Calu3 (cell line): ENCODE results near the gene SRSF7. TPM values are rescaled to one million over a fixed set of nuclear protein-coding genes. Genes with fewer than 3 reads are reported as not detected.

Experiments
- BruUV-seq: library from RNA; stranded (reverse); fragments of 400-500 nt; replicated peaks from 2 replicates; lab custom pipeline; 2021; lab: Mats Ljungman, UMichigan
- CTCF ChIA-PET: fragments of 300-600 bp; sonication (Branson Sonifier 250); formaldehyde crosslinking; loops from one replicate; lab custom pipeline; 2022; ENCODE audit warnings: antibody characterized with exemption; lab: Charles Lee
- DNase-seq: peaks from one replicate; pipeline ENCODE4 v3.0.0; 2022
- H3K27ac Mint-ChIP-seq: one replicate; pipeline ENCODE4 v1.8.0; 2022; ENCODE audit warnings: mixed read lengths; ENCODE audit not compliant: unreplicated experiment
- H3K27me3 Mint-ChIP-seq: one replicate; pipeline ENCODE4 v1.8.0; 2022; ENCODE audit warnings: mixed read lengths; ENCODE audit not compliant: unreplicated experiment
- H3K36me3 Mint-ChIP-seq: one replicate; pipeline ENCODE4 v1.8.0; 2022; ENCODE audit warnings: mild to moderate bottlenecking, moderate library complexity, mixed read lengths; ENCODE audit not compliant: insufficient read depth, unreplicated experiment
- H3K4me1 Mint-ChIP-seq: one replicate; pipeline ENCODE4 v1.8.0; 2022; ENCODE audit warnings: mild to moderate bottlenecking, low read depth, mixed read lengths; ENCODE audit not compliant: unreplicated experiment
- H3K4me3 Mint-ChIP-seq: one replicate; pipeline ENCODE4 v1.8.0; 2022; ENCODE audit warnings: mild to moderate bottlenecking, low read depth, moderate library complexity, mixed read lengths; ENCODE audit not compliant: unreplicated experiment
- H3K9me3 Mint-ChIP-seq: one replicate; pipeline ENCODE4 v1.8.0; 2022; ENCODE audit warnings: low read depth, mixed read lengths; ENCODE audit not compliant: unreplicated experiment
- CTCF ChIP-seq: fragments of 200-600 bp; IDR thresholded peaks from one replicate; pipeline ENCODE4 v1.8.0; 2022; ENCODE audit warnings: antibody characterized with exemption; ENCODE audit not compliant: unreplicated experiment
- intact Hi-C: fragments of 100-400 bp; cut with micrococcal nuclease; formaldehyde crosslinking; loops from one replicate; pipeline ENCODE4 v1.10.0; 2022; ENCODE audit not compliant: unreplicated experiment
- total RNA-seq: library from RNA; stranded (reverse); gene quantifications from 2 replicates; pipeline ENCODE4 v1.2.3, GENCODE V29; 2022

Gene SRSF7
- total RNA-seq, 1 experiment from 2014 or later, result 203 TPM

- Mint-ChIP-seq H3K27ac (peak overlapping the region; percentile 100), H3K9me3 (no peaks in the 10 kb centered on the region), H3K36me3 (peaks cover 80% of the 10 kb centered on the region), H3K4me1 (peaks cover 57% of the 10 kb centered on the region), H3K27me3 (peaks cover 12% of the 10 kb centered on the region), H3K4me3 (peak overlapping the region; percentile 93)
- intact Hi-C loops, result no loop called here
- DNase-seq, result no peak
- BruUV-seq, result TSS peak; percentile 29
- TF ChIP-seq CTCF, result no peak
- CTCF ChIA-PET, result no interaction called here
These were observed 2.0 kb downstream of the SRSF7 start for GRCh38 chr2:38748943-38749804.

- peak overlapping the region; percentile 93 for H3K4me3 Mint-ChIP-seq
These were observed 2.8 kb downstream of the SRSF7 start for GRCh38 chr2:38748391-38748790.

GRCh38 chr2:38747819-38748218, 3.3 kb downstream of the SRSF7 start:
- peaks cover 87% of the 10 kb centered on the region for H3K36me3 Mint-ChIP-seq
- BruUV-seq, result no TSS peak
- TF ChIP-seq CTCF, result no peak
- H3K4me3 Mint-ChIP-seq, result peak overlapping the region; percentile 93
- intact Hi-C loops, result no loop called here
- peaks cover 12% of the 10 kb centered on the region for H3K27me3 Mint-ChIP-seq
- H3K27ac Mint-ChIP-seq, result peak overlapping the region; percentile 100
- CTCF ChIA-PET, result no interaction called here
- DNase-seq, result no peak
- H3K9me3 Mint-ChIP-seq, result no peaks in the 10 kb centered on the region
- peaks cover 57% of the 10 kb centered on the region for H3K4me1 Mint-ChIP-seq

More at GRCh38 chr2:38748391-38748790, 2.8 kb downstream of the SRSF7 start:
- BruUV-seq, result no TSS peak
- Mint-ChIP-seq H3K27me3 (peaks cover 12% of the 10 kb centered on the region), H3K27ac (peak overlapping the region; percentile 100), H3K9me3 (no peaks in the 10 kb centered on the region), H3K4me1 (peaks cover 57% of the 10 kb centered on the region), H3K36me3 (peaks cover 86% of the 10 kb centered on the region)
- intact Hi-C loops, result no loop called here
- no peak for DNase-seq
- TF ChIP-seq CTCF, result no peak
- CTCF ChIA-PET, result no interaction called here

- peak overlapping the region; percentile 93 for H3K4me3 Mint-ChIP-seq
- H3K27me3 Mint-ChIP-seq, result peaks cover 12% of the 10 kb centered on the region
- H3K36me3 Mint-ChIP-seq, result peaks cover 94% of the 10 kb centered on the region
- peaks cover 52% of the 10 kb centered on the region for H3K4me1 Mint-ChIP-seq
- intact Hi-C loops, result no loop called here
- no TSS peak for BruUV-seq
- no peak for TF ChIP-seq CTCF
- no peaks in the 10 kb centered on the region for H3K9me3 Mint-ChIP-seq
- CTCF ChIA-PET, result no interaction called here
- H3K27ac Mint-ChIP-seq, result peak overlapping the region; percentile 100
- DNase-seq, result no peak
These were observed 4.1 kb downstream of the SRSF7 start for GRCh38 chr2:38747007-38747424.
